ENCODE results near the gene TPSD1.
"Not testable (repeated sequence)": the region's sequence is repeated elsewhere in the genome, so short reads cannot be mapped to it uniquely, and the experiment has no call there.

Gene TPSD1

DNA sequence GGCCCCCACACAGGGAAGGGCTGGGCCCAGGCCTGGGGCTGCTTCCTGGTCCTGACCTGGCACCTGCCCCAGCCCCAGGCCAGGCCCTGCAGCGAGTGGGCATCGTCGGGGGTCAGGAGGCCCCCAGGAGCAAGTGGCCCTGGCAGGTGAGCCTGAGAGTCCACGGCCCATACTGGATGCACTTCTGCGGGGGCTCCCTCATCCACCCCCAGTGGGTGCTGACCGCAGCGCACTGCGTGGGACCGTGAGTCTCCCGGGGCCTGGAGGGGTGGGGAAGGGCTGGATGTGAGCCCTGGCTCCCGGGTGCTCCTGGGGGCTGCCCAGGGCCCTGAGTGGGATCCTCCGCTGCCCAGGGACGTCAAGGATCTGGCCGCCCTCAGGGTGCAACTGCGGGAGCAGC lies 14.8 kb upstream of the TPSD1 start:
- not testable (repeated sequence) for DNase-seq (ENCODE audit: low read depth in 2 of 2)

DNA sequence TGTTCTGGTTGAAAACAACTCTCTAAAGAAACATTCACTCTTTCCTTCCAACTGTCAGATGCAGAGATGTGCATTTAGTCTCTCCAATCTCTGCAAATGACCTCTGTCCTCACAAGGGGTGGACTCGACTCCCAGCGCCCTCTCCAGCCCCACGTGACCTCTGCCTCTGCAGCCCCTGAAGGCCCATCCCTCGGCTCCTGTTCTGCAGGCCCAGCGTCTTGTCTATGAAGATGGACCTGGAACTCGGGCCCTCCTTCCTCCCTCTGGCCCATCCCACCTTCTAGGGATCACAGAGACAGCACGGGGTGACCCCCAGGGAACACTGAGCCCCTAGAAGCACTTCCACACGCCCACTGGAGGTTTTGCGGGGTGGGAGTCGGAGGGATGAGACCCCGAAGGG lies 12.5 kb upstream of the TPSD1 start:
- not testable (repeated sequence) for DNase-seq (ENCODE audit: low read depth in 2 of 2)

DNA sequence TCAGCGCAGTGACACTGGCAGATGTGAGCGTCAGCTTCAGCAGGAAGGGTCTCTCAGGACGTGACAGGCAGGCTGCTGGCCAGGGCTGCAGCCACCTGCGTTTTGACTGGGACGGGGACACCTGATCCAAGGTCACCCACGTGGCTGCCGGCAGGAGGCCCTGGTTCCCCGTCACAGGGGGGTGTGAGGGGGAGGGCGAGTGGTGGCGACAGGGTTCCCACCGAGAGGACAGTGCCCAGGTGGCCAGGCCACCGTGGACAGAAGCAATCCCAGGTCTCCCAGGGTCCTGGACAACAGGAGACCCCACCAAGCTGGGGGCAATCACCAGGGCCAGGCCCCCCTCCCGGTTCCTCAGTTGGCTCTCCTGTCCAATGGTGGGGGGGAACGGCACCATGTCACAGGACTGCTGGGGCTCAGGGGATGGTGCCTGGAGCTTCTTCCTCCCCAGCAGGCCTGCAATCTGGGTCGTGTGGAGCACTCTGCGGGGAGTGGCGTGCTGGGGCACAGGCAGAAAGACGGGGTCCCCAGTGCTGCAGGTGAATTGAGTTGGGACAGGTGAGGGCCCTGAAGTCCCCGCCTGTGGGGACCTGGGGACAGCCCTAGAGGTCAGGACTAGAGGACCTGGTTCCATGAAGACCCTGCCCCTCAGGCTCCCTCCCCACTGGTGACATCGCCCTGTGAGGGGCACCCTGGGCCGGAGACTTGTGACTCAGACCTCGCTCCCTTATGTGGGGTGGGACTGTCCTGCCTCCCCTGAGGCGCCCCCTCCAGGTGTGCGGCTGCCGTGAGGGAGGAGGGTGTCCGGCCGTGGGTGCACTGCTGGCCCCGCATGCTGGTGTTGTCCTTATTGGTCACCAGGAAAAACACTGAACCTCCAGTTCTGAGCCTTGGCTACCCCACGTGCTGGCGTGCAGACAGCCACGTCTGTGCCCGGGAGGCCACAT lies 11.7 kb upstream of the TPSD1 start:
- DNase-seq (ENCODE audit: low read depth in 2 of 2): not testable (repeated sequence)

DNA sequence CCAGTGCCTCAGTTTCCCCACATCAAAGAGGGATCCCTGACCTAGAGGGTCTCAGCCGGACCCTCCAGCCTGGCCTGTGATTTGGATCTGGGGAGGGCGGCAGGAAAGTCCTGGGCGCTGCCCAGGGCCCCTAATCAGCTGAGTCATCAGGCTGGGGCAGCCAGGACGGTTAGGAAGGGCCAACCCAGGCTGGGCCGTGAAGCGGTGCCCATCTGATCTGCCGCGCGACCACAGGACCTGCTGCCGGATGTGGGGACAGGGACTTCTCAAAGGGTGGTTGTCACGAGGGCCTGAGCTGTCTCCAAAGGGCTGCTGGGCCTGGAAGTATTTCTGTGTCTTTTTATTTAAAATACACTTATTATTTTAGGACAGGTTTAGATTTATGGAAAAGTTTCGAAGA lies 11.0 kb upstream of the TPSD1 start:
- DNase-seq (ENCODE audit: low read depth in 2 of 2): no peak

DNA sequence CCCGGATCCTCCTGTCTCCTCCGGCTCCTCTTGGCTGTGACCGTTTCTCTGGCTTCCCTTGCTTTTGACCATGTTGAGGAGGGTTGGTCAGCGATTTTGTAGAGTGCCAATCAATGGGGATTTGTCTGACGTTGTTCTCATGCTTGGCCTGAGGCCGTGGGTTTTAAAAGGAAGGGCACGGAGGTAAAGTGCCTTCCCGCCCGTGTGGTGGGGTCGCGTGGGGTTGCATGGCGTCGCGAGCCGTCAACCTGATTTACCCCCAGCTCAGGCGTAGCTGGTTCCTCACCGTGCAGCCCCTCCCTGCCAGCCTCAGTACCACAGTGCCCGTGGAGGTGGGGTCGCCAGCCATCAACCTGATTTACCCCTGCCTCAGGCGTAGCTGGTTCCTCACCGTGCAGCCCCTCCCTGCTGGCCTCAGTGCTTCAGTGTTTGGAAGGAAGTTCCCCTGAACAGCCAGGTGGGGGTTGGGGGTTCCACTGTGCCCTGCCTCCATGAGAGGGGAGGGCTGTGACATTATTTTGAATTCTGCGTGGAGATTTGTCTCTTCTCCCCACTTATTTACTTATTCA lies 10.3 kb upstream of the TPSD1 start:
- no peak for DNase-seq (ENCODE audit: low read depth in 2 of 2)

DNA sequence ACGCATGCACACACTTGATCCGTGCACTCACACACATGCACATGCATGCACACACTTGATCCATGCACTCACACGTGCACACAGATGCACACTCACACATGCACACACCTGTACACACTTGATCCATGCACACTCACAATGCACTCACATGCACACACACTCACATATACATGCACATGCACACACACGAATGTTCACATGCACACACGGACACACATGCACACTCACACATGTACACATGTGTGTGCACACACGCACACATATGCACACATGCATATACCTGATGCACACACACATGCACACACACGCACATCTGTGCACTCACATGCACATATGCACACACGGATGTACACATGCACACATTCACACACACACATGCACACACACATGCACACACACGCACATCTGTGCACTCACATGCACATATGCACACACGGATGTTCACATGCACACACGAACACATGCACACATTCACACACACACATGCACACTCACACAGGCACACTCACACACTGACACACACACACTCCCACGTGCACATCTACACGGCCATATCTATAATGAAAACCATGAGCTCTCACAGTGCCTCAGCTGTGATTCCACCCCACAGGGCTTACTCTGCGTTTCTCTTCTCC lies 7.8 kb upstream of the TPSD1 start:
- not testable (repeated sequence) for DNase-seq (ENCODE audit: low read depth in 2 of 2)

DNA sequence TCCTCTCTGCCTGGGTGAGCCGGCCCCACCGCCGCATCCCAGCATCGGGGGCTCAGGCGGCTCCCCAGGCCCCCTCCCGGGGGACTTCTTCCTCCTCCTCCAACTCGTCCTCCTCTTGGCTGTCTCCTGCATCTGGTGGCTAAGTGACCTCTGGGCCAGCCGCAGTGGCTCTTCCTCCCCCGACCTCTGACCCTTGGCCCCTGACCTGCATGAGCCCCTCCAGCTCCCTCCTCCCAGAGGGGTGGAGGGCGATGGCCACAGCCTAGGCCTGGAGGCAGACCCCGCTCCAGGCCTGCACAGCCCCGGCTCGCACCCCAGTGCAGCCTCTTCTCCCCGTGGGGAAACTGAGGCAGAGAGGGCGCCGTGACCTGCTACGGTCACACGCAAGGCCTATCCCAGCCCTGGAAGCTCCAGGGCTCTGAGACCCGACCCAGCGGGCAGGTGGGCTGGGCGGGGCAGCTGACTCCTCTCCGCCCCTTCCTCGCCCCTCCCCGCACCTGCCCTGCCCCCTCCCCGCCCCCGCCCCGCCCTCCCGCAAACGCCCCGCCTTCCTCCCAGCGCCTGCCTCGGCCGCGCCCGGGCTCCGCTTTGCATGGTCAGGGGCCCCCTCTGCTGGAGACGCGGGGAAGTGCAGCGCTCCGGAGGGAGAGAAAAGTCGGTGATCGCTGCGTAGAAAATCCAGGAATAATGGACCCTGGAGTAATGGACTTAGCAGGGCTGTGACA lies 6.7 kb upstream of the TPSD1 start:
- DNase-seq (ENCODE audit: low read depth in 2 of 2): not testable (repeated sequence)

DNA sequence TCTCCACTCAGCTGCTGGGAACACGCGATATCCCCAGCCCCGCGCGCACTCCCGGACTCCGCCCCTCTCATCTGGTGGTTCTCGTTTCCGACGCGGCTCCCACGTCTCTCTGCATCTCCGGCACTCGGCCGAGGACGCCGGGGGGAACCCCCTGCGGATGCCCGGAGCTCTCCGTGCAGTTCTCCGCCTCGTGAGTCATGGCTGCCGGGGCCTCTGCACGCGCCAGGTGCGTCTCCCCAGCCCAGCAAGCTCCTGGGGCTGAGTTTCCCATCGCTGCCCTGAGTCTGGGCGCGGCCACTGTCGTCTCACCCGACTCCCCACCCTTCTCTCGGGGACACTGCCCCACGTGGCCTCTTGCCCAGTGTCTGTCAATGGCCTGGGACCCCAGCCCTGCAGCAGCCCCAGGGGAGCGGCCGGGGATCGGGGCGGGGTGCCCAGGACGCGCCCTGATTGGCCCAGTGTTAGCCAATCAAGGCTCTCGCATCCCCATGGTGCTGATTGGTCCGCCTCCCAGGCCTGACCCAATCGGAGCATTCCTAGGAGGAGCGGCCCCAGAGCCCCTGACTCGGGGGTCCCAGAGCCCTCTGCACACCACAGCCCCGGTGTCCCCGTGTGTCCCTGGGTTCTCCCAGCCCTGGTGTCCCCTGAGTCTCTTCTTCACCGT lies 2.0 kb upstream of the TPSD1 start:
- not testable (repeated sequence) for DNase-seq (ENCODE audit: low read depth in 2 of 2)

DNA sequence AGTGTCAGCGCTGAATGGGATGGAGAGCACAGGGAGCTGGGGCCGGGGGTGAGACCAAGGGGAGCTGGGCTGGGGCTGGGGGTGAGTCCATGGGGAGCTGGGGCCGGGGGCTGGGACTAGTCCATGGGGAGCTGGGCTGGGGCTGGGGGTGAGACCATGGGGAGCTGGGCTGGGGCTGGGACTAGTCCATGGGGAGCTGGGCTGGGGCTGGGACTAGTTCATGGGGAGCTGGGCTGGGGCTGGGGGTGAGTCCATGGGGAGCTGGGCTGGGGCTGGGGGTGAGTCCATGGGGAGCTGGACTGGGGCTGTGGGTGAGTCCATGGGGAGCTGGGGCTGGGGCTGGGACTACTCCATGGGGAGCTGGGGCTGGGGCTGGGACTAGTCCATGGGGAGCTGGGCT lies 1.0 kb upstream of the TPSD1 start:
- DNase-seq (ENCODE audit: low read depth in 2 of 2): not testable (repeated sequence)

DNA sequence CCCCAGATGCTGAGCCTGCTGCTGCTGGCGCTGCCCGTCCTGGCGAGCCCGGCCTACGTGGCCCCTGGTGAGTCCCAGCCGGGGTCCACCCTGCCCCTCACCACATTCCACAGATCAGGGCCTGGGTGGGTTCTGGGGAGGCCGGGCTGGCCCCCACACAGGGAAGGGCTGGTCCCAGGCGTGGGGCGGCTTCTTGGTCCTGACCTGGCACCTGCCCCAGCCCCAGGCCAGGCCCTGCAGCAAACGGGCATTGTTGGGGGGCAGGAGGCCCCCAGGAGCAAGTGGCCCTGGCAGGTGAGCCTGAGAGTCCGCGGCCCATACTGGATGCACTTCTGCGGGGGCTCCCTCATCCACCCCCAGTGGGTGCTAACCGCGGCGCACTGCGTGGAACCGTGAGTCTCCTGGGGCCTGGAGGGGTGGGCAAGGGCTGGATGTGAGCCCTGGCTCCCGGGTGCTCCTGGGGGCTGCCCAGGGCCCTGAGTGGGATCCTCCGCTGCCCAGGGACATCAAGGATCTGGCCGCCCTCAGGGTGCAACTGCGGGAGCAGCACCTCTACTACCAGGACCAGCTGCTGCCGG lies 516 bp downstream of the TPSD1 start:
- not testable (repeated sequence) for DNase-seq (ENCODE audit: low read depth in 2 of 2)

DNA sequence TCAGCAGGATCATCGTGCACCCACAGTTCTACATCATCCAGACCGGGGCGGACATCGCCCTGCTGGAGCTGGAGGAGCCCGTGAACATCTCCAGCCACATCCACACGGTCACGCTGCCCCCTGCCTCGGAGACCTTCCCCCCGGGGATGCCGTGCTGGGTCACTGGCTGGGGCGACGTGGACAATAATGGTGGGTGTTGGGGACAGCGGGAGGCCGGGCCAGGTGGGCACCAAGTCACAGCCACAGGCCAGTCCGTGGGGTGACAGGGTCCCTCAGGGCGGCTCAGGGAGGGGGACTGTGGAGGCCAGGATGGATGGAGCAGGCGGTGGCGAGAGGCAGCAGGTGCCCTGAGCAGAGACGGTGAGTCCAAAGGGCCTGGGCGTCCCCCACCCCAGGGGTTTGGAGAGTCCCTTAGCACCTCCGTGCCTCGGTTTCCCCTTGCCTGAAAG lies 1.0 kb downstream of the TPSD1 start:
- DNase-seq (ENCODE audit: low read depth in 2 of 2): no peak

DNA sequence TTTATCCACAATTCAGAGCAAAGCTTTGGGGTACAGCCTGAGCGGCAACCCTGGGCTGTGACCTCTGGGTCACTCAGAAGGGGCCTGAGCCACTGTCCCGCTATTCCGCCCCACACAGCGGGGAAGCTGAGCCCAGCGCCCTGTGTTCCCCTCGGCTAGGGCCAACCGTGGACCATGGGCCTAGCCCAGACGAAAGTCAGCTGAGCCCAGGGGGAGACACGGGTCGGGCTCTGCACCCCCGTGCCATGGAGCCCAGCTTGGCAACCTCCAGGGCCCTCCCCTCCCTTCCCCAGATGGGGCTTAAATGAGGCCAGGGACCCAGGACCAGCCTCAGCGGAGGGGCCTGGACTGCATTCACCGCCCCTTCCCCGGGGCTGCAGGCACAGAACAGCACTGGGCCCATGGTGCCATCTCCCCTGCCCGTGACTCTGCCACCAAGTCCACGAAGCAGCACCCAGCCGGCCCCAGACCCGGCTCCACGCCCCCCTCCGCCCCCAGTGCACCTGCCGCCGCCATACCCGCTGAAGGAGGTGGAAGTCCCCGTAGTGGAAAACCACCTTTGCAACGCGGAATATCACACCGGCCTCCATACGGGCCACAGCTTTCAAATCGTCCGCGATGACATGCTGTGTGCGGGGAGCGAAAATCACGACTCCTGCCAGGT lies 1.8 kb downstream of the TPSD1 start:
- DNase-seq (ENCODE audit: low read depth in 2 of 2): no peak

DNA sequence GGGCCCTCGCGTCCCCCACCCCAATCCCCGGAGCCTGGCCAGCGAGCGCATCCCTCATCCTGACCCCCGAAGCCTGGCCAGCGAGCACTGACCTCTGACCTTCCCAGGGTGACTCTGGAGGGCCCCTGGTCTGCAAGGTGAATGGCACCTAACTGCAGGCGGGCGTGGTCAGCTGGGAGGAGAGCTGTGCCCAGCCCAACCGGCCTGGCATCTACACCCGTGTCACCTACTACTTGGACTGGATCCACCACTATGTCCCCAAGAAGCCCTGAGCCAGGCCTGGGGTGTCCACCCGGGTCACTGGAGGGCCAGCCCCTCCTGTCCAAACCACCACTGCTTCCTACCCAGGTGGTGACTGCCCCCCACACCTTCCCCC lies 2.3 kb downstream of the TPSD1 start:
- no peak for DNase-seq (ENCODE audit: low read depth in 2 of 2)

DNA sequence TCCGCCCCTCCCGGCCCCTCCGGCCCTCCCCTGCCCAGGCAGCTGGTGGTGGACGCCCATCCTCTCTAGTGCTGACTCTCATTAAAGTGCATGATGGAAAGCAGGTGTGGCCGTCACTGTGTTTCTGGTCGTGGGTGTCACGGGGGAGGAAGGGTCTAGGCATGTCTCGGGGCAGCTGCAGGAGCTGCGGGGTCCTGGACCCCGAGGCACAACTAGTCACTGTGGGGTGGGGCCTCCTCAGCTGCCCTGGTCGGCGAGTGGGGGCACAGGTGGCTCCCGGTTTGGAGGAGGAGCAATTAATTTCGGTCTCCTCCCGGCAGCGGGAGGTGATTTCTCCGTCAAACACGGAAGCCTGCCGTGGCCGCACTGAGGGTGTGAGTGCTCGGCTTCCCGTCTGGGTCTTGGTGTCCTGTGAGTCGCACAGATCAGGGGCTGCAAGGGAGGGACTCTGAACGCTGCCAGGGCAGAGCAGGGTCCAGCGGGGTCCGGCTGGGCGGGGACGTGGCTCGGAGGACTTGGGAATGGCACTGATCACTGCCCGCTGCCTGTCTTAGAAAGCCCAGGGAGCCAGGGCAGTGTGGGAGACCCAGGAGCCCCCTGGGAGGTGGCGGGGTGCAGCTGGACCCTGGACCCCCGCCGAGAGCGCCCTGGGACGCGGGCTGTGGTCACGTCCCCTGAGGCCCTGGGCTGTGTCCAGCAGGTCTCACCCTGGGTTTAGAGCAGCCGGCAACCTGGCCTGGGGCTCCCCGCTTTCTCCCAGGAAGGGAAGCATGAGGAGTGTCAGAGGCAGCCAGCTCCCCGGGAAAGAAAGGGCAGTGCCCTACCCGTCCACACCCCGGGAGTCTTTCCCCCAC lies 3.3 kb downstream of the TPSD1 start:
- DNase-seq (ENCODE audit: low read depth in 2 of 2): no peak

DNA sequence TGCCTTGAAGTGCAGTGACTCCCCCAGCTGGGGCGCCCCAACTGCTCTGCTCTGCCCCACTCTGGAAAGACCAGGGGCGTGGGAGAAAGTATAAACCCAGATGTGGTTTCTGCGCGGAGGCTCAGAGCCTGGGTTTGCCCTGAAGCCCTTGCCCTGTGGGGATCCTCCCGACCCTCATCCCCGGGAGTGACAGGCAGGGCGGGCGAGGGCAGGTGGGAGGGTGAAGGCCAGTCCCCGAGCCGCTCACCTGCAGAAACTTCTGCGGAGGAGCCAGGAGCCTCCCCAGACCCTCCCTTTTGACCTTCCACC lies 3.8 kb downstream of the TPSD1 start:
- no peak for DNase-seq (ENCODE audit: low read depth in 2 of 2)

DNA sequence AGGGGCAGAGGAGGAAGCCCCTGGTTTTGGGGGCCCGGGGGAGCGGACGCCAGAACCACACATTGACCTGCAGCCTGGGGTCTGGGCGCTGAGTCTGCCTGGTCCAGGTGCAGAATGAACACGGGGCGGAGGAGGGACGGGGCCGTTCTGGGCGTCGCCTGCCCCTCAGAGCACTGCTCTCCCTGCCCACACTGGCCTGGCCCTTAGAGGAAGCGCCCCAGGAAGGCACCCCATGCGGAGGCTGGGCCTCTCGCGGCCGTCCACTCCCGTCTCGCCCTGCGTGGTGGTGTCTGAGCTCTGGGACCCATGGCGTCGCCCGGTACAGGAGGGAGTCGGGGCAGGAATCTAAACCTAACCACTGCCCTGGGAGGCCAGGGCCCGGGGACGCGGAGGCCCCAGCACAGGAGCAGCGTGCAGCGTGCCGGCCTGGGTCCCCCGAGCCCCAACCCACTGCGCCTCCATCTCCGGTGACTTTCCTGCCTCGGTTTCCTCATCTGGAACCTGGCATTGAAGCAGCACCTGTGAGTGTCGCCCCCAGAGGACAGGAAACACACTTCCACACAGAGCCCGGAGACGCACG lies 4.3 kb downstream of the TPSD1 start:
- no peak for DNase-seq (ENCODE audit: low read depth in 2 of 2)

DNA sequence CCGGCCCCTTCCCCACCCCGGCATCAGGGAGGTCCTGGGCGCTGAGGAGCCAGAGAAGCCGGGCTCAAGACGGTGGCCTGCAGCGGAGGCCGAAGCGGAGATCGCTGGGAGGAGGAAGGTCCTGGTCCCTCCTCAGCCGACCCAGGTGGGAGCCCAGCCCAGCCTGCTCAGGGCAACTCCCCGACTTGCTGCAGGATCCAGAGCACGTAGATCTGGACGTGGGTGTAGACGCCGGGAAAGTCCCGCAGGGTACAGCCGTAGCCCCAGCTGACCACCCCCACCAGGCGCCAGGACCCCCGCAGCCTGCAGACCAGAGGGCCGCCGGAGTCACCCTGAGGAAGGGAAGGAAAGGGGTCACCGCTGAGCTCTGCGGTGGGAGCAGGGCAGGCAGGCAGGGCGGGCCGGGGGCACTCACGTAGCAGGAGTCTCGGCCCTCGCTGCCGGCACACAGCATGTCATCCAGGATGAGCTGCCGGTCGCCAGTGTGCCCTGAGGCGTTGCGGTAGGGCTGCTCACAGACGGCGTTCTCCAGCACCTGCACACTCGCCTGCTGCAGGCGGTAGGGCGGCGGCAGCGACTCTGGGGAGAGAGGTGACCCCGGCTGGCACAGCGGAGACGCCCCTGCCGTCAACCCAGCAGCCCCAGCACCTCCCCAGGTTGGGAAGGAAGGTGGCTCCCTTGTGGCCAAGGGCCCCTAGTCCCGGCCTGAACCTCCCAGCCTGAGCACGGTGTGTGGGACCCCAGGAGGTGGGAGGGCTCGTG lies 5.4 kb downstream of the TPSD1 start:
- DNase-seq (ENCODE audit: low read depth in 2 of 2): no peak

DNA sequence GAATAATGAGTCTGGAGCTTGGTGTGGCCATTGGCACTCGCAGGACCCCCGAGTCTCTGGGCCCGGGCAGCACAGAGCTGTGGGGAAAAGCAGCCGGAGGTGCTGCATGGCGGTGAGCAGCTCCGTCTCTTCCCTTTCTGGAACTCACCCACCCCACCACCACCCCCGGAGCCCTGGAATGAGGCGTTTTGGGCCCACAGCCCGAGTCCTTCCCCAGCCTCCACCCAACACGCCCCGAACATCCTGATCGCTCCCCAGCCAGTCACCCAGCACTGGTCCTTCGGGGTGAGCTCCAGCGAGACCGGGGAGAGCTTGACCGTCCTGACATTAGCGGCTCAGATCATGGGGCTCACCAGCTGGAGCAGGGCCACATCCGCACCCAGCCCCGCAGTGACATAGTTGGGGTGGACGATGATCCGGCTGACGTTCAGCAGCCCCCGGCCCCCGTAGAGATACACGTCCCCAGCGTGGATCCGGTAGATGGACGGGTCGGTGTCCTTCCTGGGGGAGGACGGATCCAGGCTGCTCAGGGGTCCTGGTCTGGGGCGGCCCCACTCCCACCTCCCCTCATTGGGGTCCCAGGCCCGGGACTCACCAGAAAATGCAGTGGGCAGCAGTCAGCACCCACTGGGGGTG lies 6.5 kb downstream of the TPSD1 start:
- no peak for DNase-seq (ENCODE audit: low read depth in 2 of 2)
